GM19468 (cell line): ENCODE results near the gene APBA3.

Source experiments
- ATAC-seq: cut with Tn5 transposase; IDR thresholded peaks from one replicate; pipeline ENCODE4 v1.9.1; 2021; ENCODE audit warnings: mild to moderate bottlenecking, moderate library complexity, moderate number of reproducible peaks; ENCODE audit not compliant: unreplicated experiment; ENCODE audit errors: extremely low read depth

APBA3 gene

DNA sequence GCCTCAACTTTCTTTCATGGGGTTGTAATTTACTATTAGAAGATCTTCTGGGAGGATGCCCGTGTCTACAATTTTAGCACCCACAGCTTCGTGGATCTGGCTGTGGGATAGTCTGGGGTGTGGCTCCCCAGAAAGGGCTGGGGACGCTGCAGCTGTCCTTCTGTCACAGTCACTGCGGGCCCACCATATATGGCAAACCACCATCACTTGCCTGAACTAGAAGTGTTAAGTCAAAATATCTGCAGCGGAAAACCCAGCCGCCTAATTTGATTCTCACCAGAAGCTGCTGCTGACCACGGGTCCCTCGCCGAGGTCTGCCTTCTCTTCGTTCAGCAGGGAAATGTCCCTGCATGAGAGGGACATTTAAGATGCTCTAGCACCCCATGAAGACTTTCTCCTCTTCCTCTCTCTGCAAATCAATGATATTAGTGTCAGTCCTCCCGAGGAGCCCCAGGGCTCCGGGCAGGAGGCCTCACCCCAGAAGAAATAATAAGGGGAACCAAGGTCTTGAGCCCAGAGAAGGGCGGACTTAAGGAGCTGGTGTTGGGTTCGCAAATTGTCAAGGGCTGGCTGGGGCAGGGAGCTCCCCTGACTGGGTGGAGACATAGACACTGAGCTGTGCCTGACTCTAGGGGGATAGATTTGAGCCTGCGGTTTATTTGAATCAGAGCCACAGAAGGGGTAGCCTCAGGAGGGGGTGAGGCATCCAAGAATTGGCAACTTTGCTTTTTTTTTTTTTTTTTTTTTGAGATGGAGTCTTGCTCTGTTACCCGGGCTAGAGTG lies 27.7 kb upstream of the APBA3 start:
- ATAC-seq: no peak

DNA sequence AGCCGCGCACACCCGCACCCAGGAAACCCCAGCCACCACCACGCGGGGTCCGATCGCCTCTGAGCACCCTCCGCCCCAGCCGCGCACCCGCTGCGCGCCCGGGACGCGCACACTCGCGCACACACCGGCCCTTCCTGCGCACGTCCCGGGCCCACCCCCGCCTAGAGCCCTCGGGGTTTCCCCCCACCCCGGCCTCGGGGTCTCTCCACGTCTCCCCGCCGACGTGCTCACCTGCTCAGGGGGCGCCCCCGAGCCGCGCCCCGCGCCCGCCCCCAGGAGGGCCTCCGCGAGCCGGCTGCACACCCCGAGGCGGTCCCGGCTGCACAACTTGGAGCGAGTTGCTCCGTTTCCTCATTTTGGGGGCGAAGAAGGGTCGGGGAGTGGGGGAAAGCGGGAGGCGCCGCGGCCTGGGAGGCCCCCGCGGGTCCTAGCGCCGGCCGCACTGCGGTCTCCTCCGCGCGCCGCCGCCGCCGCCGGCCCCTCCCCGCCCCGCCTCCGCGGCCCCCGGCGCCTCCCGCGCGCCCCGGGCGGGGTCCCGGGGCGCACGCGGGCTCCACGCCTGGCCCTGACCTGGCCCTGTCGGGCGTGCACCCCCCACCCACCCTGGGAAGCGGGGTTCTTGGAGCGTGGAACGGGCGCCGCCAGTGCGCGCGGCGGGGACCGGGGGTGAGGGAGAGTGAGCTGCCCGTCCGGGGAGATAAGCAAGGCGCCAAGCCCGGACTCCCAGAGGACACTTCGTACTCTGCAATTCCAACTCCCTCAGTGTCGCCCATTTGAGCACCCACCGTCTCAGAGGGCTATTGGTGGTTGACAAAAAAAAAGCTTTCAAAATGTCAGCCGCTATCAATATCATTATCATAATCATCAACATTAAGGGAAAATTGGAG lies 24.7 kb upstream of the APBA3 start, which contains the start of gene MATK:
TSS of gene MATK (minus strand) at position 444 of the 887 bp plus-strand sequence. CDS start 1,246 bp downstream, outside the sequence.
- ATAC-seq: no peak

DNA sequence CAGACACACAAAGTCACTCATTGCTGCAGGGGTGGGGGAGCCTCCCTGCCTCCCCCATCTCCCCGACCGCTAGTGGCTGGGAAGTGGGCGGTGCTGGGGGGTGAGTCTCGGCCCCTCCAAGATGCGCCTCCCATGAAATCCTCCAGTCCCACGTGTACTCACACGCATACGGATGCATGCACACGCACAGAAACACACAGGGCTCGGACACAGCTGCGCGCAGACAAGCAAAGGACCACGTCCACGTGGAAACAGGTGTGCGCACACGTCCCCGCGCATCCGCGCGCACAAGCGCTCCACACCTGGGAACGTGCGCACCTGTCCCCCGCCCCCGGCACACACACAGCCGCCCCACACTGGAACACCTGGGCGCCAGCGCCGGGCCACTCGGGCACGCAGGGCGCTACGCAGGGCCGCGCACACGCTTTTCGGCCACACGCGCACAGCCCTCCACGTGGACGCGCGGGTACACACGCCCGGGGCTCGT lies 24.0 kb upstream of the APBA3 start:
- no peak for ATAC-seq

DNA sequence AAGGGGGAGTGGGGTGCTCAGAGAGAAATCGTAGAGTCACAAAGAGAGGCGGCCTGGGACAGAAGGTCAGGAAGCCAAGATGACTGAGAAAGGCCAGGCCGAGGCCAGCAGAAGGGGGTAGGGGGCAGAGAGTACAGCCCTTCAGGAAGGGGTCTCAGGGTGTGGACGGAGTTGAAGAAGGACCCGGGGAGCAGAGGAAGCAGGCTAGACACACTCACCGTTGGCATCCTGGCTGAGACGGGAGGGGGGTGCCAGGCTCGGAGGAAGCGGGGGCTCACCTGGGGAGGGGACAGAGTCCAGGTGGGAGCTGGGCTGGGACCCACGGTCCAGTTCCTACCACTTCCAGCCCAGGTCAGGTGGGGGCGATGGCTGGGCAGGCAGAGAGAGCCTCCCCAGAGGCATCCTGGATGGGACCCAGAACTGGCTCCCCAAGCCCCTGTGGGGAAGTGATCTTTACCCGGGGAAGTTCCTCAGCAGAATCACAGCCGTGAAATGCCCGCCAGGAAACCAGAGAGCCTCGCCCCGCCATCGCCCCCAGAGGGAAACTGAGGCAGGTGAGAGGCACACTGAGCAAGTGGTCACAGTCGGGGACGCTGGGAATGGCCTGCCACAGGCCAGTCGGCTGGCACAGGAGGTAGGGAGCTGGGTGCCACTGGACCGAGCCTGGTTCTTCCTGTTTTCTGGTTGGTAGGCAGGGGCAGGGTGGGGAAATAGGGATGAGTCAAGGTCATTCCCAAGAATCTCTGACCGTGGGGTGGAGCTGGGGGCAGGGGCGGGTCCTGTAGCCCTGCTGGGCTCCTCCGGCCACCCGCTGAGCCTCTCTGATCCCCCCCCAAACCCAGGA lies 23.3 kb upstream of the APBA3 start:
- no peak for ATAC-seq

DNA sequence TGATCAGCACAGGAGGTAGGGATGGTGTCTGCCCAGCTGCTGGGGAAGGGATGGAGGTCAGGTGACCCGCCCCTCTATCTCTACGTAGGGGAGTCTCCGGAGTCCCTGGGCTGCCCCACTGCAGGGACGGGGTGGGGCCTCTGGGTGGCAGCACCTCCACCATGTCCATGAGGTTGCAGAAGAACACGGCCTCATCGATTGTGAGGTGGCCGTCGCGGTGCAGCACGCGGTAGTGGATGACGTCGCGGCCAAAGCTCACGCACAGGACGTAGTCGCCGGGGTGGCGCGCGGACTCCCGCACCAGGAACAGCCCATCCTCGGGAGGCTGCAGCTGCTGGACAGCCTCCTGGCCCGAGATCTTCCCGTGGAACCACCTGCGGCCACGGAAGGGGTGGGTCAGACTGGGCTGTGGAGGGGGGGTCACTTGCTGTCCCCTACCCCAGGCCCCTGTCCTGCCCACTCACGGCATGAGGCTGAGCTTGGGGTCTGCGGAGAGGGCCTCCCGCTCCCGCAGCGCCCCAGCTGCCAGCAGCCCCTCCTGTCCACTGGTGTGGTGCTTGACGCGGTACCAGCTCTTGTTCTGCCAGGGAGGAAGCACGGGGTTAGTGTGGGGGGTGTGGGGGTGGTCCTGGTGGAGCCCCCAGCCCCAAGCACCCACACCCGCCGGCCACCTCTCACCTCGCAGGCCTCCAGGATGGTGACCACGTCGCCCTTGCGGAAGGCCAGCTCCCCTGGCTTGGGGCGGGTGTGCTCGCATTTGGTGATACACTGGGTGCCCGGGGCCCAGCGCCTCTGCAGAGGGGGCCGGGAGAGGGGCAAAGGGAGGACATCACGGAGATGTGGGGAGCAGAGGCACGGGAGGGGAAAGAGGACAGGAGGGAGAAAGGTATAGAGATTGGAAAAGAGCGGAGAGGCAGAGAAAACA lies 22.4 kb upstream of the APBA3 start:
- no peak for ATAC-seq

DNA sequence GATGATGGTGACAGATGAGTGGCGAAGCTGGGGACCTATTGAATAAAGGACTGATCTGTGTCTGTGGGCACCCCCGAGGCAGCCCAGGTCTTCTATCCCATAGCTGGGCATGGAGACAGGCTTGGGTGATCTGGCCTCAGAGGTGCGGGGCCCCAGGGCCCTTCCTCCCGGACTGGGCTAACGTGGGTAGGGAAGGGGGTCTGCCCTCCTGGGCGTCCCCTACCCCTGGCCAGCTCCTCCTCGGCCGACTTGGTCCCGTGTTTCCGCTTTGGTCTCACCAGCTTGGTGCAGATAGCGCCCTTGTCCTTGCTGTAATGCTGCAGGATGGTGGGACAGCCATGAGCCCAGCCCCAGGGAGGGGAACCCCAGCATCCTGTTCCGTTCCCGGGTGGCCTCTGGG lies 21.4 kb upstream of the APBA3 start:
- ATAC-seq: no peak

DNA sequence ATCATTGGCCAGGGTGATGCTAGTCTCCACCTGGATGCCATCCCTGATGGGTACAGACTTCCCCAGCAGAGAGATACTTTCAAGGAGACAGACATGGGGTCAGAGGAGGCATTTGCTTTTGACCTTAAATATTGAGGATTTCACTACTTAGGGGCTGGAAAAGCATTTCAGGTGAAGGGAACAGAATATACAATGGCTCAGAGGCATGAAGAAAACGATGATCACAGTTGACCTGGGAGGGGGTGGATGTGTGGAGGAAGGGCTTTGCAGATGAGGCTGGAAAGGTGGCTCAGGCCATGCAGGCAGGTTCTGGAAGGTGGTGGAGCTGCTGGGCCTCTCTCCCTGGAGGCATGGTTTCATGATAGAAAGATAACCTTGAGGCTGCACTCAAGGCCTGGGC lies 20.8 kb upstream of the APBA3 start:
- no peak for ATAC-seq

DNA sequence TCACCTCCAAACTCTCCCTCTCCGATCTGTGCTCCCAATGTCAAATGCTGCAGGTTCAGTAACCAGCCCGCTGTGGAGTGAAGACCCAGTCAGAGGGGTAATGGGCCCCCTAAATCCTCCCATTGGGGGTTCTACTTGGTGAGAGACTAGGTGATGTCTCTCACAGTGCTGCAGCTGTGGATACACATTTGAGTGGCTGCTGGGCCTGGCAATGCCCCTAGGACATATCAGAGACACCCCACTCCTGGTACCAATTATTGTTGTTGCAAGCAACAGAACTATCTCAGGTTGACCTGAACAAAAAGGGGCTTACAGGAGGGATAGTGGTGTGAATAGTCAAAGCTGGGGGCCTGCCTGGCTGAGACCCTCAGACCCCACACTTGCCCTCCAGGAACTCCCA lies 20.1 kb upstream of the APBA3 start:
- ATAC-seq: no peak

DNA sequence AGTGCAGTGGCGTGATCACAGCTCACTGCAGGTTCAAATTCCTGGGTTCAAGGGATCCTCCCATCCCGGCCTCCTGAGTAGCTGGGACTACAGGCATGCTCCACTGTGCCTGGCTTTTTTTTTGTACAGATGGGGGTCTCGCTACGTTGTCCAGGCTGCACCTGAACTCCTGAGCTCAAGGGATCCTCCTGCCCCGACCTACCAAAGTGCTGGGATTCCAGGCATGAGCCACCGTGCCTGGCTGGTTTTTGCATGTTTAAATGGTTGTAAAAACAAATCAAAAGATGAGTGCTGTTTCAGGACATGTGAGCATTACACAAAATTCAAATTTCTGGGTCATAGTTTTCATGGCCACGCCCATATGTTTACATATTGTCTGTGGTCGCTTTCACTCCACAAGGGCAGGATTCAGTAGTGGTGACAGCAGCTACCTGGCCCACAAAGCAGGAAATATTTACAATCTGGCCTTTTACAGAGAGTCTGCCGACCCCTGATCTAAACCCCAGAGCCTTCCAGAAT lies 19.4 kb upstream of the APBA3 start:
- no peak for ATAC-seq

DNA sequence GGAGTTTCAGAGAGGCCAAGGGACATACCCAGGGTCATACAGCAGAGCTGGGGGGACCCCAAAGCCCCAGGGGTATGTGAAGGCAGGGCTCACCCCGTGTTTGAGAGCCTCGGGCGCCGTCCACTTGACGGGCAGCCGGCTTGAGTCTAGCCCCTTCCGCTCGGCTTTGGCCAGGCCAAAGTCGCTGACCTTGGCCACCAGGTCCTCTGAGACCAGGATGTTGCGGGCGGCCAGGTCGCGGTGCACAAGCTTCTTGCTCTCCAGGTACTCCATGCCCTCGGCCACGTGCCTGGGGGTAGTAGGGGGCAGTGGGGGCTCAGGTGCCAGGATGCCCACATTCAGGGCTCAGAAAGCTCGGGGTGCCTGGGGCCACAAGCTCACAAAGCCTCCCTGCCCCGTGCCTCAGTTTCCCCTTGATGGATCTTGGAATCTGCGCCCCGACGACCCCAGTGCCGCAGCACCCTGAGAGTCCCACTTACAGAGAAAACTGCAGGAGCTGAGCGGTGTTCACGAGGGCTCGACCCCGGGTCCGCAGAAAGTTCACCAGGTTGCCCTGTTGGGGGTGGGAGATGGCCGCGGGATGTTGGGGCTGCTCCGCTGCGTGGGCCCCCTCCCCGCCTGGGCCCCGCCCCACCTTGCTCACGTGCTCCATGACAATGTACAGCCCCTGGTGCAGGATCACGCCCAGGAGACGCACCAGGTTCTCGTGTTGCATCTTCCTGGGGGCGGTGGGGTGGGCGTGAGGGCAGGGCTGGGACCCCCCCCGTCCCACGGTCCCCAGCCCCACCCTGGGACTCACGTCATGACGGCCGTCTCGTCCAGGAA lies 17.6 kb upstream of the APBA3 start:
- no peak for ATAC-seq

DNA sequence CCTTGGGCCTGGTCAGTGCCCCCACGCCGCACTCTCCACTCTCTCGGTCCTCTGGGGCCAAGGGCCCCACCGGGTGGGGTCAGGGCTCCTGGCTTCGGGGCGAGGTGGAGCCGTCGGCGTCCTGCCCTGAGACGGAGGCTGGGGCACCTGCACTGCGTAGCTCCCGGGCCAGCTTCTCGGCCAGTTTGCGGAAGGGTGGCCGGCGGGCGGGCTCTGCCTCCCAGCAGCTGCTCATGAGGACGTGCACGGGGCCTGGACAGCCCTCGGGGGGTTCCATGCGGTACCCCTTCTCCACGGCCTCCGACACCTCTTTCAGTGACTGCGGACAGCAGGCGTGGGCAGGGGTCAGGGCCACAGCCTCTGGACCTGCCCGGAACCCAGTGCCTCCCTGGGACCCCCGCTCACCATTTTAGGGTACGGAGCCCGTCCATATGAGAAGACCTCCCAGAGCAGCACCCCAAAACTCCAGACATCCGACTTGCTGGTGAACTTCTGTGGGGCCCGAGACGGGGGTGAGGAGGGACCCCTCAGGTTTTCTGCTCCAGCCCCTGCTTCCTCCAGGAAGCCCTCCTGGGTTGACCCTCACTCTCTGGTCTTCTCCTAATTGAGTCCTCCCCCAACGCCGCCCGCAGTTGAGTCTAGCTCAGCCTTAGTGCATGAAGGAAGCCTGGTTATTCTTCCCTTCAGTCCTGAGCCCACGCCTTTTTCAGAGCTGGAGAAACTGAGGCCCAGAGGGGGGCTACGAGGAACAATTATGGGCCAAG lies 16.8 kb upstream of the APBA3 start:
- no peak for ATAC-seq

DNA sequence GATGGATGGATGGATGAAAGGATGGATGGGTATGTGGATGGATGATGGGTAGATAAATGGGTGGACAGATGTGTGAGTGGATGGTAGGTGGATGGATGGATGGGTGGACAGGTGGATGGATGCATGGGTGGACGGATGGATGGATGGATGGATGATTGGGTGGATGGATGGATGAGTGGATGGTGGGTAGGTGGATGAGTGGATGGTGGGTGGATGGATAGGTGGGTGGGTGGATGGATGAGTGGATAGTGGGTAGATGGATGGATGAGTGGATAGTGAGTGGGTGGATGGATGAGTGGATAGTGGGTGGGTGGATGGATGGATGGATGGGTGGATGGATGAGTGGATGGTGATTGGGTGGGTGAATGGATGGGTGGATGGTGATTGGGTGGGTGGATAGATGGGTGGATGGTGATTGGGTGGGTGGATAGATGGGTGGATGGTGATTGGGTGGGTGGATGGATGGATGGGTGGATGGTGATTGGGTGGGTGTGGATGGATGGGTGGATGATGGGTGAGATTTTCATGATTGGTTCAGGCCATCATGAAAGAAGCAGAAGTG lies 15.1 kb upstream of the APBA3 start:
- no peak for ATAC-seq

DNA sequence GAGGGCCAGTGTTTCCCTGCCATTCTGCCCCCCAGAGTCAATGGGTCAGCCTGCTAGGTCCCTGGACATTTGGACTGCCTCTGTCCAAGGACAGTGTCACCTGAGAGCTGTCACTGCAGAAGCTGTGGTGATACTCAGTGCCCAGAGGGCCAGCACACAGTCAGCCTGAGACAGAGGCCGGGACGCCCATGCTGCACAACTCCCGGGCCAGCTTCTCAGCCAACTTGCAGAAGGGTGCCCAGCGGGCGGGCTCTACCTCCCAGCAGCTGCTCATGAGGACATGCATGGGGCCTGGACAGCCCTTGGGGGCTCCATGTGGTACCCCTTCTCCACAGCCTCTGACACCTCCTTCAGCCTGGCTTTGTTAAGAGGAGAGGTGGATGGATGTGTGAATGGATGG lies 14.3 kb upstream of the APBA3 start:
- no peak for ATAC-seq

DNA sequence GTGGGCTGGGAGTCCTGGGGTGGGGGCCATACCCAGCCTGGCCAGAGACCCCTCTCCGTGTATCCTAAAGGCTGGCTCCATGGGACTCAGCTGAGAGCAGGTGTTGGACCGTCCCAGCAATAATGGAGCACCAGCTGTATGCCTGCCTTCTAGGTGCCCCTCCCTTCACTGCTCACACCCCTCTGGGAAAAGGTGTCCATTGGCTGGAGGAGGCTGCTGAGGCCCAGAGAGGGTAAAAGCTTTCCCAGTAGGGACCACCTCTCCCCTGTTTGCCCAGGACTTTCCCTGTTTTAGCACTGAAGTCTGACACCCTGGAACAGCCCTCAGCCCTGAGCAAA lies 13.9 kb upstream of the APBA3 start:
- ATAC-seq: no peak

DNA sequence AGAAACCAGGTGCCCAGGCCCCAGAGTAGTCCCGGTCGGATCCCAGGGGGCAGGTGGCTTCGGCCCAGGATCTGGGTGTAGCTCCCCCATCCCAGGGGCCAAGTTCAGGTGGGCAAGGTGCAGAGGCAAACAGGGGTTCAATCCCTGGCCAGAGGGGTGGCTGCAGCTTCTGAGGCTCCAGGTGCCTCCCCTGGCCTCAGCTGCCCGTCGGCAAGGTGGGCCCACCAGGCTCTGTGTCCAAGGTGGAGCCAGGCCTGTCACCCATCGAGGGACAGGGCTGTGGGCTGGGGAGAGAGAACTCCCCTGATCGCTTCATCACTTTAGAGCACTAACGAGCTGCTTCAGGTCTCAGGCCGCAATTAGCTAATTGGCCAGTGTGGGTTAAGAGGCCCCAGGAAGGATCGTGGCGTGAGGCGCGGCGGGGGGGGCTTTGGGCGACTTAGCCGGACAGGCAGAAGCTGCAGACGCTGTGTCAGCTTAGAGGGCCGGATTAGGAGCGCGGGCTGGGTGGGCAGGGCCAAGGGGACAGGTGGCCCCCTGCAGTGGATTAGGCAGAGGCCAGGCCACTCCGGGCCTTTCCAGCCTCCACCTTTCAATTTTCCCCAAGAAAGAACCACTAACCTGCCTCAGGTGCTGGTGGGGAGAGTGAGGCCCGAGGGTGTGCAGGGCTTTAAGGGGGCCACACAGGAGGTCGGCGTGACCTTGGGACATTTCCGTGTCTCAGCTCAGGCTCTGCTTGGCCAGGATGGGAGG lies 13.3 kb upstream of the APBA3 start:
- ATAC-seq: no peak

DNA sequence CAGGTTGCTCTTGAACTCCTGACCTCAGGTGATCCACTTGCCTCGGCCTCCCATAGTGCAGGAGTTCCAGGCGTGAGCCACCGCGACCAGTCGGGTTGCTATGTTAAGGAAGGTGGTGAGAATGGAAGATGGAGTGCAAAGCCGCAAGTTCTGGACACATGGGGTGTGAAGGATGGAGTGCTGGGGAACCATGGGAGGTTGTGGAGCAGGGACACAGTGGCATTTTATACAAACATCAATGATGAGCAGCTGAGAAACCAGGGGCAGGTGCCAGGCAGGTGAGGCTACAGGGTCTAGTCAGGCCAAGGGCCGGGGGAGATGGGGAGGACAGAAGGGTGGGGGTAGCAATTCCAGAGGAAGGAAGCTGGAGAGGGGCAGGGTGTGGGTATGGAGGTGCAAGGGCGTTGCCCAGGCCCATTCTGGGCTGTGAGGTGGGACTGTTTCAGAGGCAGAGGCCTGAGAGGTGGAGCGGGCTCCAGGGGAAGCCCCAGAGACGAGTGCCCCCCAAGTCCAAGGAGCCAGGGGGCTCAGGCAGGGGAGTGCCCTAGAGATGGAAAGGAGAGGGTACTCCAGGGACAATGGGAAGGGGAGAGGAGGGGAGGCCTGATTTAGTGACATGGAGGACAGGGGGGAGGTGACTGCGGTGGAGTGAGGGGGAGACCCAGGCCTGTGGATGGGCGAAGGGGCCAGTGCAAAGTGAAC lies 12.5 kb upstream of the APBA3 start:
- ATAC-seq: no peak
